HL-60 (cell line): Measurements from ENCODE around the gene SLC36A1.

Experiments
- CTCF ChIP-seq: IDR thresholded peaks from one replicate; pipeline ENCODE4 v1.5.1; 2011; ENCODE audit warnings: low read length, control low read depth, inconsistent platforms; ENCODE audit not compliant: insufficient read depth
- GABPA ChIP-seq: IDR thresholded peaks from 2 replicates; pipeline ENCODE4 v1.6.1; 2012; ENCODE audit warnings: low read depth
- POLR2AphosphoS5 ChIP-seq: IDR thresholded peaks from 2 replicates; pipeline ENCODE4 v1.6.1; 2012; ENCODE audit warnings: low read depth
- REST ChIP-seq: IDR thresholded peaks from 2 replicates; pipeline ENCODE4 v1.6.1; 2012; ENCODE audit warnings: low read depth; ENCODE audit not compliant: insufficient replicate concordance
- SPI1 ChIP-seq: IDR thresholded peaks from 2 replicates; pipeline ENCODE4 v1.6.1; 2012; ENCODE audit warnings: low read depth, mild to moderate bottlenecking, borderline replicate concordance

GRCh38 chr5:151469386-151469785 lies 22.0 kb downstream of the SLC36A1 start:
- TF ChIP-seq POLR2AphosphoS5 (no peak), CTCF (no peak), GABPA (no peak), REST (no peak), SPI1 (no peak)
